HCT116 (cell line): ENCODE data around the gene RMRP. TPM values are rescaled to one million over a fixed set of nuclear protein-coding genes. Genes with fewer than 3 reads are reported as not detected.
A peak's percentile ranks its signal among the peaks of the same experiment; 100 is the strongest.

ENCODE experiments used
- ATAC-seq: fragments of 200-7000 bp; cut with Tn5 transposase; 2 replicates; pipeline ENCODE4 v1.9.1; 2020; ENCODE audit warnings: mild to moderate bottlenecking, moderate library complexity
- Bru-seq: library from RNA; stranded (reverse); fragments of 400-500 nt; gene quantifications from one replicate; lab custom pipeline; 2021; lab: Mats Ljungman, UMichigan
- BruChase-seq, 2 experiments: library from RNA; stranded (reverse); fragments of 400-500 nt; gene quantifications; one replicate each; lab custom pipeline; 2021; lab: Mats Ljungman, UMichigan
- BruUV-seq: library from RNA; stranded (reverse); fragments of 400-500 nt; replicated peaks from 2 replicates; lab custom pipeline; 2021; lab: Mats Ljungman, UMichigan
- CTCF ChIA-PET: fragments of 300-600 bp; sonication (Branson Sonifier 250); formaldehyde crosslinking; loops from one replicate; lab custom pipeline; 2021; ENCODE audit warnings: antibody characterized with exemption; lab: Charles Lee
- POLR2A ChIA-PET: fragments of 300-600, 350-600 bp; sonication (Branson Sonifier 250); formaldehyde crosslinking; loops from one replicate; lab custom pipeline; 2021; ENCODE audit warnings: antibody characterized with exemption; lab: Charles Lee
- RAD21 ChIA-PET, 2 experiments: fragments of 300-600 bp; sonication (Branson Sonifier 250); formaldehyde crosslinking; loops; one replicate each; lab custom pipeline; 2023; ENCODE audit warnings: low total read pairs in 2 of 2; ENCODE audit not compliant: uncharacterized antibody in 2 of 2, unreplicated experiment in 2 of 2, low non-redundant PET in 1 of 2; lab: Charles Lee
- DNase-seq: peaks from one replicate; pipeline ENCODE4 v3.0.0-alpha.2; 2010; ENCODE audit warnings: low read depth, low spot score
- H2AFZ ChIP-seq: fragments of 200-600 bp; shearing (Covaris generic), sonication (generic); 2 replicates; pipeline ENCODE4 v1.6.1; 2017; ENCODE audit warnings: low read depth, mixed run types, mixed read lengths, antibody characterized with exemption, low read length; ENCODE audit not compliant: poor library complexity, severe bottlenecking
- H3K27ac ChIP-seq: 2 replicates; pipeline ENCODE4 v1.5.1; 2012; ENCODE audit warnings: low read depth, low read length
- H3K27me3 ChIP-seq: fragments of 200-600 bp; sonication (generic); 2 replicates; pipeline ENCODE4 v1.6.1; 2016; ENCODE audit warnings: mixed run types, low read length, mixed read lengths; ENCODE audit not compliant: insufficient read depth
- H3K36me3 ChIP-seq, 2 experiments: fragments of 200-500 bp in 1 of 2; fragments of 200-600 bp in 1 of 2; sonication (Bioruptor generic) in 1 of 2; sonication (generic) in 1 of 2; 2 replicates each; pipeline versions ENCODE4 v1.5.1 to v1.6.1; 2014 to 2016; ENCODE audit warnings: low read length in 2 of 2, inconsistent platforms in 1 of 2, mixed read lengths in 1 of 2, mixed run types in 1 of 2; ENCODE audit not compliant: insufficient read depth in 2 of 2, control insufficient read depth in 1 of 2
- H3K4me1 ChIP-seq, 2 experiments: fragments of 200-600 bp in 1 of 2; sonication (generic) in 1 of 2; 2 replicates each; pipeline versions ENCODE4 v1.5.1 to v1.6.1; 2012 to 2017; ENCODE audit warnings: low read length in 2 of 2, inconsistent platforms in 1 of 2, mild to moderate bottlenecking in 1 of 2, mixed read lengths in 1 of 2, mixed run types in 1 of 2, moderate library complexity in 1 of 2; ENCODE audit not compliant: insufficient read depth in 2 of 2, control insufficient read depth in 1 of 2
- H3K4me2 ChIP-seq: fragments of 200-600 bp; sonication (generic); 2 replicates; pipeline ENCODE4 v1.6.1; 2017; ENCODE audit warnings: mixed run types, low read length, mixed read lengths
- H3K4me3 ChIP-seq, 2 experiments: fragments of 200-600 bp in 1 of 2; sonication (generic) in 1 of 2; replicated peaks in 1 of 2; 2 replicates each; pipeline ENCODE4 v1.5.1; 2011 to 2016; ENCODE audit warnings: low read length in 2 of 2, control low read depth in 1 of 2, low read depth in 1 of 2, mild to moderate bottlenecking in 1 of 2, mixed read lengths in 1 of 2, mixed run types in 1 of 2
- H3K79me2 ChIP-seq: fragments of 200-600 bp; sonication (generic); 2 replicates; pipeline ENCODE4 v1.6.1; 2017; ENCODE audit warnings: mild to moderate bottlenecking, mixed run types, low read length, moderate library complexity, mixed read lengths; ENCODE audit not compliant: insufficient read depth
- H3K9ac ChIP-seq: fragments of 200-600 bp; sonication (generic); 2 replicates; pipeline ENCODE4 v1.6.1; 2016; ENCODE audit warnings: low read length, mixed read lengths
- H3K9me2 ChIP-seq: fragments of 200-600 bp; sonication (generic), shearing (Covaris generic); 2 replicates; pipeline ENCODE4 v1.6.1; 2017; ENCODE audit warnings: mixed run types, mild to moderate bottlenecking, moderate library complexity; ENCODE audit not compliant: insufficient read depth
- H3K9me3 ChIP-seq, 2 experiments: fragments of 200-500 bp in 1 of 2; fragments of 200-600 bp in 1 of 2; sonication (Bioruptor generic) in 1 of 2; sonication (generic) in 1 of 2; 2 replicates each; pipeline ENCODE4 v1.6.1; 2014 to 2017; ENCODE audit warnings: low read length in 2 of 2, mixed read lengths in 2 of 2, inconsistent platforms in 1 of 2, low read depth in 1 of 2, mild to moderate bottlenecking in 1 of 2, mixed run types in 1 of 2, moderate library complexity in 1 of 2; ENCODE audit not compliant: control insufficient read depth in 1 of 2, insufficient read depth in 1 of 2
- H4K20me1 ChIP-seq: fragments of 200-600 bp; sonication (generic), shearing (Covaris generic); 2 replicates; pipeline ENCODE4 v1.6.1; 2017; ENCODE audit warnings: mixed run types, mild to moderate bottlenecking, moderate library complexity; ENCODE audit not compliant: insufficient read depth
- ELF1 ChIP-seq: IDR thresholded peaks from 2 replicates; pipeline ENCODE4 v1.6.1; 2012; ENCODE audit warnings: low read depth, borderline replicate concordance
- EZH2 ChIP-seq: fragments of 200-600 bp; sonication (generic); IDR thresholded peaks from 2 replicates; pipeline ENCODE4 v1.6.1; 2017; ENCODE audit warnings: antibody characterized with exemption, mixed run types
- FOSL1 ChIP-seq: IDR thresholded peaks from 2 replicates; pipeline ENCODE4 v1.6.1; 2012; ENCODE audit warnings: low read depth
- MAX ChIP-seq: IDR thresholded peaks from 2 replicates; pipeline ENCODE4 v1.6.1; 2012
- POLR2AphosphoS5 ChIP-seq: IDR thresholded peaks from 2 replicates; pipeline ENCODE4 v1.6.1; 2011; ENCODE audit warnings: mild to moderate bottlenecking, low read depth, low read length, moderate library complexity
- RAD21 ChIP-seq: IDR thresholded peaks from 2 replicates; pipeline ENCODE4 v1.6.1; 2012; ENCODE audit warnings: low read depth, mild to moderate bottlenecking
- SIN3A ChIP-seq: IDR thresholded peaks from 2 replicates; pipeline ENCODE4 v1.6.1; 2012; ENCODE audit warnings: low read depth
- SP1 ChIP-seq: IDR thresholded peaks from 2 replicates; pipeline ENCODE4 v1.6.1; 2012; ENCODE audit warnings: low read depth
- SRF ChIP-seq: IDR thresholded peaks from 2 replicates; pipeline ENCODE4 v1.6.1; 2012; ENCODE audit warnings: low read depth
- TCF7L2 ChIP-seq: IDR thresholded peaks from 2 replicates; pipeline ENCODE4 v1.7.0; 2011; ENCODE audit warnings: borderline replicate concordance, inconsistent platforms; ENCODE audit not compliant: insufficient read depth, insufficient read length; ENCODE audit errors: extremely low read depth
- ZFX ChIP-seq: fragments of 450-650 bp; IDR thresholded peaks from 2 replicates; pipeline ENCODE4 v1.6.1; 2017
- ZNF274 ChIP-seq: fragments of 200-500 bp; sonication (Bioruptor generic); IDR thresholded peaks from 2 replicates; pipeline ENCODE4 v1.6.1; 2014; ENCODE audit warnings: mild to moderate bottlenecking, low read depth, low read length, inconsistent platforms
- intact Hi-C: fragments of 100-400 bp; cut with micrococcal nuclease; formaldehyde crosslinking; loops from 2 replicates; pipeline ENCODE4 v1.10.0; 2022
- long read RNA-seq: library from polyadenylated mRNA; unstranded; transcript quantifications from one replicate; pipeline ENCODE4 v2.0.0, GENCODE V29; 2021; ENCODE audit not compliant: unreplicated experiment
- polyA plus RNA-seq: library from polyadenylated mRNA; unstranded; fragments of >200 nt; gene quantifications from 2 replicates; pipeline ENCODE4 v1.2.1, GENCODE V29; 2012; ENCODE audit warnings: missing spikeins
- total RNA-seq: library from RNA; stranded (reverse); gene quantifications from one replicate; pipeline ENCODE4 v1.2.1, GENCODE V29; 2021; ENCODE audit not compliant: unreplicated experiment
- TF ChIP-seq, protein P1 (sequence below): IDR thresholded peaks from 2 replicates; pipeline ENCODE4 v1.6.1; 2012
- TF ChIP-seq, protein P2 (sequence below): IDR thresholded peaks from 2 replicates; pipeline ENCODE4 v1.6.1; 2012; ENCODE audit warnings: low read depth
- TF ChIP-seq, protein P3 (sequence below), 3 experiments: fragments of 200-600 bp in 1 of 3; sonication (generic) in 1 of 3; IDR thresholded peaks in 2 of 3; conservative IDR thresholded peaks in 1 of 3; 2 replicates each; pipeline ENCODE4 v1.5.1; 2012 to 2017; ENCODE audit warnings: low read depth in 2 of 3, low read length in 2 of 3, antibody characterized with exemption in 1 of 3, borderline replicate concordance in 1 of 3, control low read depth in 1 of 3, mild to moderate bottlenecking in 1 of 3, mixed read lengths in 1 of 3, mixed run types in 1 of 3, moderate library complexity in 1 of 3; ENCODE audit not compliant: insufficient read depth in 1 of 3
- TF ChIP-seq, protein P4 (sequence below): IDR thresholded peaks from 2 replicates; pipeline ENCODE4 v1.6.1; 2011; ENCODE audit warnings: mild to moderate bottlenecking, low read length, moderate library complexity; ENCODE audit not compliant: insufficient replicate concordance; ENCODE audit errors: extremely low read depth

Gene RMRP
- total RNA-seq = 30,969 TPM
- 23.0 and 89.1 TPM in 2 replicates for polyA plus RNA-seq
- Bru-seq, nascent RNA = percentile 37 among the genes with signal in this experiment
- BruChase-seq, experiment 1, labeled RNA remaining after a 6-hour chase = percentile 36 among the genes with signal in this experiment
- percentile 44 among the genes with signal in this experiment for BruChase-seq, experiment 2, labeled RNA remaining after a 2-hour chase
- long read RNA-seq = 0 reads

DNA sequence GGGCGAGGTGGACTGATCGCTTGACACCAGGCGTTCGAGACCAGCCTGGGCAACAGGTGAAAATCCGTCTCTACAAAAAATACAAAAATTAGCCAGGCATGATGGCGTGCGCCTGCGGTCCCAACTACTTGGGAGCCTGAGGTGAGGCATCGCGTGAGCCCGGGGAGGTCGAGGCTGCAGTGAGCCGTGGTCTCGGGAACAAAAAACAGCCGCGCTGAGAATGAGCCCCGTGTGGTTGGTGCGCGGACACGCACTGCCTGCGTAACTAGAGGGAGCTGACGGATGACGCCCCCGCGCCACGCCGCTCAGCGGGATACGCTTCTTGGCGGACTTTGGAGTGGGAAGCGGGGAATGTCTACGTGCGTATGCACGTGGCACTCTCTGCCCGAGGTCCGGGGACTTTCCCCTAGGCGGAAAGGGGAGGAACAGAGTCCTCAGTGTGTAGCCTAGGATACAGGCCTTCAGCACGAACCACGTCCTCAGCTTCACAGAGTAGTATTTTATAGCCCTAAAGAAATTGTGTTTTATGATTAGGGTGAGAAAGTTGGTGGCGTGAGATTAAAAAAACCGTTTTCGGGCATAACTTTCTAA is at the start of gene RMRP:
Gene RMRP, minus strand, starts transcription at position 474 of the 591 bp plus-strand sequence.
- peak within 1 kb of the TSS; percentile 90 for H3K9ac ChIP-seq
- peaks cover 5% of the 10 kb centered on the region; the same call in 1 of the 2 replicates for H3K79me2 ChIP-seq
- no peak for TF ChIP-seq SIN3A
- TF ChIP-seq, protein P1, sequence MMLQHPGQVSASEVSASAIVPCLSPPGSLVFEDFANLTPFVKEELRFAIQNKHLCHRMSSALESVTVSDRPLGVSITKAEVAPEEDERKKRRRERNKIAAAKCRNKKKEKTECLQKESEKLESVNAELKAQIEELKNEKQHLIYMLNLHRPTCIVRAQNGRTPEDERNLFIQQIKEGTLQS = no peak
- TF ChIP-seq TCF7L2 = peak; percentile 82
- no peak for TF ChIP-seq SRF
- TF ChIP-seq POLR2AphosphoS5 = peak; percentile 29; the same call in 1 of the 2 replicates
- TF ChIP-seq ZNF274 = no peak
- TF ChIP-seq ELF1 = no peak
- TF ChIP-seq SP1 = no peak
- no peak for TF ChIP-seq RAD21
- TF ChIP-seq, protein P2, sequence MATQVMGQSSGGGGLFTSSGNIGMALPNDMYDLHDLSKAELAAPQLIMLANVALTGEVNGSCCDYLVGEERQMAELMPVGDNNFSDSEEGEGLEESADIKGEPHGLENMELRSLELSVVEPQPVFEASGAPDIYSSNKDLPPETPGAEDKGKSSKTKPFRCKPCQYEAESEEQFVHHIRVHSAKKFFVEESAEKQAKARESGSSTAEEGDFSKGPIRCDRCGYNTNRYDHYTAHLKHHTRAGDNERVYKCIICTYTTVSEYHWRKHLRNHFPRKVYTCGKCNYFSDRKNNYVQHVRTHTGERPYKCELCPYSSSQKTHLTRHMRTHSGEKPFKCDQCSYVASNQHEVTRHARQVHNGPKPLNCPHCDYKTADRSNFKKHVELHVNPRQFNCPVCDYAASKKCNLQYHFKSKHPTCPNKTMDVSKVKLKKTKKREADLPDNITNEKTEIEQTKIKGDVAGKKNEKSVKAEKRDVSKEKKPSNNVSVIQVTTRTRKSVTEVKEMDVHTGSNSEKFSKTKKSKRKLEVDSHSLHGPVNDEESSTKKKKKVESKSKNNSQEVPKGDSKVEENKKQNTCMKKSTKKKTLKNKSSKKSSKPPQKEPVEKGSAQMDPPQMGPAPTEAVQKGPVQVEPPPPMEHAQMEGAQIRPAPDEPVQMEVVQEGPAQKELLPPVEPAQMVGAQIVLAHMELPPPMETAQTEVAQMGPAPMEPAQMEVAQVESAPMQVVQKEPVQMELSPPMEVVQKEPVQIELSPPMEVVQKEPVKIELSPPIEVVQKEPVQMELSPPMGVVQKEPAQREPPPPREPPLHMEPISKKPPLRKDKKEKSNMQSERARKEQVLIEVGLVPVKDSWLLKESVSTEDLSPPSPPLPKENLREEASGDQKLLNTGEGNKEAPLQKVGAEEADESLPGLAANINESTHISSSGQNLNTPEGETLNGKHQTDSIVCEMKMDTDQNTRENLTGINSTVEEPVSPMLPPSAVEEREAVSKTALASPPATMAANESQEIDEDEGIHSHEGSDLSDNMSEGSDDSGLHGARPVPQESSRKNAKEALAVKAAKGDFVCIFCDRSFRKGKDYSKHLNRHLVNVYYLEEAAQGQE = no peak
- no peak for TF ChIP-seq EZH2
- TF ChIP-seq, protein P3, sequence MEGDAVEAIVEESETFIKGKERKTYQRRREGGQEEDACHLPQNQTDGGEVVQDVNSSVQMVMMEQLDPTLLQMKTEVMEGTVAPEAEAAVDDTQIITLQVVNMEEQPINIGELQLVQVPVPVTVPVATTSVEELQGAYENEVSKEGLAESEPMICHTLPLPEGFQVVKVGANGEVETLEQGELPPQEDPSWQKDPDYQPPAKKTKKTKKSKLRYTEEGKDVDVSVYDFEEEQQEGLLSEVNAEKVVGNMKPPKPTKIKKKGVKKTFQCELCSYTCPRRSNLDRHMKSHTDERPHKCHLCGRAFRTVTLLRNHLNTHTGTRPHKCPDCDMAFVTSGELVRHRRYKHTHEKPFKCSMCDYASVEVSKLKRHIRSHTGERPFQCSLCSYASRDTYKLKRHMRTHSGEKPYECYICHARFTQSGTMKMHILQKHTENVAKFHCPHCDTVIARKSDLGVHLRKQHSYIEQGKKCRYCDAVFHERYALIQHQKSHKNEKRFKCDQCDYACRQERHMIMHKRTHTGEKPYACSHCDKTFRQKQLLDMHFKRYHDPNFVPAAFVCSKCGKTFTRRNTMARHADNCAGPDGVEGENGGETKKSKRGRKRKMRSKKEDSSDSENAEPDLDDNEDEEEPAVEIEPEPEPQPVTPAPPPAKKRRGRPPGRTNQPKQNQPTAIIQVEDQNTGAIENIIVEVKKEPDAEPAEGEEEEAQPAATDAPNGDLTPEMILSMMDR (IDR thresholded peaks at IDR 0.05 in 2 of 3, conservative IDR thresholded peaks at IDR 0.05 in 1 of 3; ENCODE audit: borderline replicate concordance in 1 of 3, insufficient read depth in 1 of 3, low read depth in 2 of 3, low read length in 2 of 3) = no peak
- no peak for TF ChIP-seq ZFX
- TF ChIP-seq MAX = no peak
- TF ChIP-seq, protein P4, sequence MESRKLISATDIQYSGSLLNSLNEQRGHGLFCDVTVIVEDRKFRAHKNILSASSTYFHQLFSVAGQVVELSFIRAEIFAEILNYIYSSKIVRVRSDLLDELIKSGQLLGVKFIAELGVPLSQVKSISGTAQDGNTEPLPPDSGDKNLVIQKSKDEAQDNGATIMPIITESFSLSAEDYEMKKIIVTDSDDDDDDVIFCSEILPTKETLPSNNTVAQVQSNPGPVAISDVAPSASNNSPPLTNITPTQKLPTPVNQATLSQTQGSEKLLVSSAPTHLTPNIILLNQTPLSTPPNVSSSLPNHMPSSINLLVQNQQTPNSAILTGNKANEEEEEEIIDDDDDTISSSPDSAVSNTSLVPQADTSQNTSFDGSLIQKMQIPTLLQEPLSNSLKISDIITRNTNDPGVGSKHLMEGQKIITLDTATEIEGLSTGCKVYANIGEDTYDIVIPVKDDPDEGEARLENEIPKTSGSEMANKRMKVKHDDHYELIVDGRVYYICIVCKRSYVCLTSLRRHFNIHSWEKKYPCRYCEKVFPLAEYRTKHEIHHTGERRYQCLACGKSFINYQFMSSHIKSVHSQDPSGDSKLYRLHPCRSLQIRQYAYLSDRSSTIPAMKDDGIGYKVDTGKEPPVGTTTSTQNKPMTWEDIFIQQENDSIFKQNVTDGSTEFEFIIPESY = peak; percentile 73
- TF ChIP-seq FOSL1 = no peak
- ChIA-PET RAD21 (interaction anchor here (0.8 kb wide), 2 partner anchors 31 to 39 kb away, joined by 3 read pairs; no protein-coding TSS in a partner anchor), CTCF (interaction anchor here (0.7 to 2.6 kb wide), 8 partner anchors 11 to 78 kb away, joined by 3 to 12 read pairs (median 4); partner anchors contain the start of genes CREB3, TESK1, TLN1 and TPM2), POLR2A (interaction anchor here (0.8 to 2.9 kb wide), 5 partner anchors 10 to 99 kb away, joined by 3 to 11 read pairs (median 5); partner anchors contain the start of genes CREB3 and TLN1)
- peak within 1 kb of the TSS; percentile 68 to 75 for H3K4me3 ChIP-seq
- peaks cover 6 to 15% of the 10 kb centered on the region in 2 experiments; a peak in 3 of 4 replicates for H3K36me3 ChIP-seq
- no peaks in the 10 kb centered on the region for H3K27me3 ChIP-seq
- no peaks in the 10 kb centered on the region for H3K9me3 ChIP-seq
- intact Hi-C loops = loop anchor here (1.0 to 10.0 kb wide), 4 partner anchors 33 to 543 kb away; partner anchors contain the start of genes ATOSB, CREB3, TESK1 and TLN1
- H3K4me1 ChIP-seq = peaks cover 10 to 34% of the 10 kb centered on the region in 2 experiments; a peak in 3 of 4 replicates
- no peaks in the 10 kb centered on the region for H4K20me1 ChIP-seq
- BruUV-seq = no TSS peak
- DNase-seq = peak; percentile 99
- peak within 1 kb of the TSS; percentile 70 for H2AFZ ChIP-seq
- H3K27ac ChIP-seq = peak within 1 kb of the TSS; percentile 85
- ATAC-seq = peak; percentile 89
- H3K9me2 ChIP-seq = no peaks in the 10 kb centered on the region
- H3K4me2 ChIP-seq = peak within 1 kb of the TSS; percentile 79
